MCF 10A (cell line): Measurements from ENCODE around the gene ADCY5. TPM values are rescaled to one million over a fixed set of nuclear protein-coding genes. Genes with fewer than 3 reads are reported as not detected.

Experiments used
- BruUV-seq: library from RNA; stranded (reverse); fragments of 400-500 nt; replicated peaks from 2 replicates; lab custom pipeline; 2021; lab: Mats Ljungman, UMichigan
- CTCF ChIA-PET: fragments of 300-600 bp; sonication (Branson Sonifier 250); formaldehyde crosslinking; extraction: SDS; loops from one replicate; lab custom pipeline; 2021; ENCODE audit warnings: antibody characterized with exemption, inconsistent platforms; lab: Yijun Ruan, JAX
- POLR2A ChIA-PET: fragments of 300-600, 350-650 bp; sonication (Branson Sonifier 250); formaldehyde crosslinking; extraction: SDS; loops from one replicate; lab custom pipeline; 2020; ENCODE audit warnings: antibody characterized with exemption, inconsistent platforms; lab: Yijun Ruan, JAX
- DNase-seq: peaks from one replicate; pipeline ENCODE4 v3.0.0-alpha.2; 2018; ENCODE audit not compliant: unreplicated experiment
- H3K27ac Mint-ChIP-seq: one replicate; pipeline ENCODE4 v1.8.0; 2022; ENCODE audit warnings: mild to moderate bottlenecking, low read depth, mixed read lengths; ENCODE audit not compliant: unreplicated experiment
- H3K27me3 Mint-ChIP-seq: one replicate; pipeline ENCODE4 v1.8.0; 2022; ENCODE audit warnings: mixed read lengths; ENCODE audit not compliant: insufficient read depth, unreplicated experiment
- H3K36me3 Mint-ChIP-seq: one replicate; pipeline ENCODE4 v1.8.0; 2022; ENCODE audit warnings: mild to moderate bottlenecking, moderate library complexity, mixed read lengths; ENCODE audit not compliant: insufficient read depth, unreplicated experiment
- H3K4me1 Mint-ChIP-seq: one replicate; pipeline ENCODE4 v1.8.0; 2022; ENCODE audit warnings: mixed read lengths; ENCODE audit not compliant: insufficient read depth, unreplicated experiment
- H3K4me3 Mint-ChIP-seq: one replicate; pipeline ENCODE4 v1.8.0; 2022; ENCODE audit warnings: mild to moderate bottlenecking, moderate library complexity, mixed read lengths; ENCODE audit not compliant: unreplicated experiment
- H3K9me3 Mint-ChIP-seq: one replicate; pipeline ENCODE4 v1.8.0; 2022; ENCODE audit warnings: mixed read lengths; ENCODE audit not compliant: unreplicated experiment
- intact Hi-C: fragments of 100-400 bp; cut with micrococcal nuclease; formaldehyde crosslinking; loops from 2 replicates; pipeline ENCODE4 v1.14.1; 2022
- total RNA-seq: library from RNA; stranded (reverse); gene quantifications from 2 replicates; pipeline ENCODE4 v1.2.3, GENCODE V29; 2022
- TF ChIP-seq, protein P1 (sequence below): fragments of 200-600 bp; IDR thresholded peaks from one replicate; pipeline ENCODE4 v1.8.0; 2022; ENCODE audit warnings: antibody characterized with exemption, mild to moderate bottlenecking; ENCODE audit not compliant: unreplicated experiment

Gene ADCY5
- total RNA-seq, 1 experiment from 2014 or later, result not detected

DNA sequence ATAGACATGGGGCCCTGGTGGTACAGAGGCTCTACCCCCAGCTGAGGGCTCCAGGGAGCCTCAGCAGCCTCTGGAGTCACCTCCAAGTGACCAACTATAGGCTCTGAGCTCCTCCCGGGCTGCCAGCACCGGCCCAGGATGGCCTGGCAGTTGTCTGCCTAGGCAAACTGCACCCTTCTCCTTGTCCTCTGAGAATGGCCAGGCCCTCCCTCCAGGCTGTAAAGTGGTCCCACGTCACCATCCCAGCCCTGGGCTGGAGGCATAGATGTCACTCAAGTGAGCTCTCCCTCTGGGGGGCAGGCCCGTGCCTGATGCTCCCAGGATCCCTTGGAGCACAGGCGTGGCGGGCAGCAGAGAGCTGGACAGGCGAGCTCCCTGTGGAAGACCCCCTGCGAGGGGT lies 127.1 kb downstream of the ADCY5 start:
- CTCF ChIA-PET, result interaction anchor here (0.7 to 0.9 kb wide), 2 partner anchors 10 to 933 kb away, joined by 3 read pairs; no protein-coding TSS in a partner anchor
- peaks cover 79% of the 10 kb centered on the region for H3K27me3 Mint-ChIP-seq
- TF ChIP-seq, protein P1, sequence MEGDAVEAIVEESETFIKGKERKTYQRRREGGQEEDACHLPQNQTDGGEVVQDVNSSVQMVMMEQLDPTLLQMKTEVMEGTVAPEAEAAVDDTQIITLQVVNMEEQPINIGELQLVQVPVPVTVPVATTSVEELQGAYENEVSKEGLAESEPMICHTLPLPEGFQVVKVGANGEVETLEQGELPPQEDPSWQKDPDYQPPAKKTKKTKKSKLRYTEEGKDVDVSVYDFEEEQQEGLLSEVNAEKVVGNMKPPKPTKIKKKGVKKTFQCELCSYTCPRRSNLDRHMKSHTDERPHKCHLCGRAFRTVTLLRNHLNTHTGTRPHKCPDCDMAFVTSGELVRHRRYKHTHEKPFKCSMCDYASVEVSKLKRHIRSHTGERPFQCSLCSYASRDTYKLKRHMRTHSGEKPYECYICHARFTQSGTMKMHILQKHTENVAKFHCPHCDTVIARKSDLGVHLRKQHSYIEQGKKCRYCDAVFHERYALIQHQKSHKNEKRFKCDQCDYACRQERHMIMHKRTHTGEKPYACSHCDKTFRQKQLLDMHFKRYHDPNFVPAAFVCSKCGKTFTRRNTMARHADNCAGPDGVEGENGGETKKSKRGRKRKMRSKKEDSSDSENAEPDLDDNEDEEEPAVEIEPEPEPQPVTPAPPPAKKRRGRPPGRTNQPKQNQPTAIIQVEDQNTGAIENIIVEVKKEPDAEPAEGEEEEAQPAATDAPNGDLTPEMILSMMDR, result no peak

DNA sequence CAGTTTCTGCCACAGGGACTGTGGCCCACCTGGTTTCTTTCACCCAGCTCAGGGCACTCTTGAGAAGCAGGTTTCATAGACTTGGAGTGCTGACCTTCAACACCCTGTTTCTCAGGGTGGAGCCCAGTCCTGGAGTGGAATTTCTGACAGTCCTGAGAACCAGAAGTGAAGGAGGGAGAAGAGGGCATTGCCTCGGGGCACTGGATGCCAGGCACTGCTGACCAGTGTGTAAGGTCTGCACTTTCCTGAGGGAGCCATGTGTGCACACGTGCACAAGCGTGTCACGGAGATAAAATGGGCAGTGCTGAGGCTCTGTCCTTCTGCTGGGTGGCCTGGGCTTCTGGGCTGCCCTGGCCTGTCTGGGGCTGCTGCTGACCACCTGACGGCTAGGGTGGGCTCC lies 128.7 kb downstream of the ADCY5 start:
- CTCF ChIA-PET, result interaction anchor here (0.6 to 3.5 kb wide), 4 partner anchors 8 to 144 kb away, joined by 3 to 16 read pairs (median 3); no protein-coding TSS in a partner anchor

More for the DNA sequence above, 127.1 kb downstream of the ADCY5 start:
- BruUV-seq, result no TSS peak
- Mint-ChIP-seq H3K9me3 (no peaks in the 10 kb centered on the region), H3K4me3 (no peak overlapping the region), H3K36me3 (no peaks in the 10 kb centered on the region), H3K27ac (no peak overlapping the region), H3K4me1 (no peaks in the 10 kb centered on the region)
- DNase-seq, result no peak
- intact Hi-C loops, result no loop called here
- POLR2A ChIA-PET, result interaction anchor here (0.6 to 1.1 kb wide), 2 partner anchors 12 to 168 kb away, joined by 3 to 5 read pairs; no protein-coding TSS in a partner anchor

DNA sequence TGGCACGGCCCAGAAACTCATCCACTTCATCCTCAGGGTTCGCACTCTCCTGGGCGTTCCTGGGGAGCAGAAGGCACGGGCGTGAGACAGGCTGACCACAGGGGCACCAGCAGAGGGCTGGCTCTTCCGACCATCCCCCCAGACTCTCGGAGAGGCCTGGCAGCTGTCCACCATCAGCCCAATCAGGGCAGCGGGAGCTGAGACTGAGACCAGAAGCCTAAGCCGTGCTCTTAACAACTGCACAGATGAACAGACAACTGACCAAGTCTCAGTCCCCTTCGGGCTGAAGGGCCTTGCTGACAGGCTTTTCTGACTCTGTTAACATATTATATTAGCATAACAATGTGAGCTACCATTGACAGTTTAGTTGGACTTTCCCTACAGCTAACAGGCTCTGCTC lies 129.1 kb downstream of the ADCY5 start:
- ChIA-PET POLR2A (no interaction called here), CTCF (interaction anchor here (0.6 to 3.5 kb wide), 5 partner anchors 9 to 145 kb away, joined by 3 to 16 read pairs (median 3); no protein-coding TSS in a partner anchor)
- TF ChIP-seq, protein P1, result no peak
- intact Hi-C loops, result no loop called here
- Mint-ChIP-seq H3K4me3 (no peak overlapping the region), H3K27me3 (peaks cover 92% of the 10 kb centered on the region), H3K9me3 (no peaks in the 10 kb centered on the region), H3K4me1 (no peaks in the 10 kb centered on the region), H3K36me3 (no peaks in the 10 kb centered on the region), H3K27ac (no peak overlapping the region)
- DNase-seq, result no peak
- BruUV-seq, result no TSS peak

More for the DNA sequence above, 128.7 kb downstream of the ADCY5 start:
- no peaks in the 10 kb centered on the region for H3K4me1 Mint-ChIP-seq
- TF ChIP-seq, protein P1, result no peak
- BruUV-seq, result no TSS peak
- intact Hi-C loops, result no loop called here
- DNase-seq, result no peak
- H3K4me3 Mint-ChIP-seq, result no peak overlapping the region
- no peaks in the 10 kb centered on the region for H3K36me3 Mint-ChIP-seq
- no peaks in the 10 kb centered on the region for H3K9me3 Mint-ChIP-seq
- H3K27ac Mint-ChIP-seq, result no peak overlapping the region
- POLR2A ChIA-PET, result no interaction called here
- H3K27me3 Mint-ChIP-seq, result peaks cover 87% of the 10 kb centered on the region

DNA sequence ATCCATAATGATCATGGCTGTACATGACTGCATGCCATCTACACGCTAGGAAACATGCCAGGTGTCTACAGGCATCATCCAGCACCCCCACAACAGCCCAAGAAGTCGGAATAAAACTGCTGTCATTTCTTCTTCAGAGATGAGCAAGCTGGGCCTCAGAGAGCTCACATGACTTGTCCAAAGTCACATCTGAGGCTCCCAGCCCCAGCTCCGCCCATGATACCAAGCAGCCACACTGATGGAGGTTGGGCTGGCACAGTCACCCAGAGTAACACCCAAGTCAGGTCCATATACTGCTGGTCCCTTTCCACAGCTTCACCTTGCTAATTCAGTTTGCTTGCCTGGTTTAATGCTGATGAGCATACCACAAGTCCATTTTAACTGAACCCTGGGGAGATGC lies 130.5 kb downstream of the ADCY5 start:
- TF ChIP-seq, protein P1, result no peak
- CTCF ChIA-PET, result interaction anchor here (1.2 to 3.5 kb wide), 3 partner anchors 10 to 759 kb away, joined by 4 to 16 read pairs (median 4); no protein-coding TSS in a partner anchor
- no peaks in the 10 kb centered on the region for H3K36me3 Mint-ChIP-seq
- intact Hi-C loops, result no loop called here
- H3K4me3 Mint-ChIP-seq, result no peak overlapping the region
- no peak for DNase-seq
- peaks cover 92% of the 10 kb centered on the region for H3K27me3 Mint-ChIP-seq
- no peaks in the 10 kb centered on the region for H3K4me1 Mint-ChIP-seq
- no TSS peak for BruUV-seq
- no peak overlapping the region for H3K27ac Mint-ChIP-seq
- POLR2A ChIA-PET, result no interaction called here
- no peaks in the 10 kb centered on the region for H3K9me3 Mint-ChIP-seq
